ENCODE results near the gene FBXL15.

The FBXL15 gene

GRCh38 chr10:102397222-102398171 lies 23.1 kb upstream of the FBXL15 start:
- in situ Hi-C loops (cut with HindIII; ENCODE audit: low sequenced_read_pairs): no loop called here
- no peak overlapping the region for H3K4me3 ChIP-seq (ENCODE audit: low read depth, low read length)
- no peak for TF ChIP-seq CTCF (IDR thresholded peaks at IDR 0.05; ENCODE audit: low read depth, low read length, missing control alignments)
- DNase-seq (ENCODE audit: low read depth): no peak

- H3K4me3 ChIP-seq (ENCODE audit: low read depth, low read length): no peak overlapping the region
- in situ Hi-C loops (cut with HindIII; ENCODE audit: low sequenced_read_pairs): no loop called here
- DNase-seq (ENCODE audit: low read depth): no peak
- no peak for TF ChIP-seq CTCF (IDR thresholded peaks at IDR 0.05; ENCODE audit: low read depth, low read length, missing control alignments)
These were observed 22.2 kb upstream of the FBXL15 start for GRCh38 chr10:102398172-102399020.

- peak overlapping the region; percentile 51 for H3K4me3 ChIP-seq (ENCODE audit: low read depth, low read length)
- peak; percentile 88 for TF ChIP-seq CTCF (IDR thresholded peaks at IDR 0.05; ENCODE audit: low read depth, low read length, missing control alignments)
- DNase-seq (ENCODE audit: low read depth): no peak
- in situ Hi-C loops (cut with HindIII; ENCODE audit: low sequenced_read_pairs): no loop called here
These were observed 21.2 kb upstream of the FBXL15 start for GRCh38 chr10:102399217-102400021.

- in situ Hi-C loops (cut with HindIII; ENCODE audit: low sequenced_read_pairs): no loop called here
- no peak overlapping the region for H3K4me3 ChIP-seq (ENCODE audit: low read depth, low read length)
- no peak for DNase-seq (ENCODE audit: low read depth)
- TF ChIP-seq CTCF (IDR thresholded peaks at IDR 0.05; ENCODE audit: low read depth, low read length, missing control alignments): no peak
These were observed 20.6 kb upstream of the FBXL15 start for GRCh38 chr10:102400076-102400475.

- TF ChIP-seq CTCF (IDR thresholded peaks at IDR 0.05; ENCODE audit: low read depth, low read length, missing control alignments): no peak
- no peak overlapping the region for H3K4me3 ChIP-seq (ENCODE audit: low read depth, low read length)
- in situ Hi-C loops (cut with HindIII; ENCODE audit: low sequenced_read_pairs): no loop called here
- DNase-seq (ENCODE audit: low read depth): no peak
These were observed 19.9 kb upstream of the FBXL15 start for GRCh38 chr10:102400598-102401341.

All from astrocyte of the cerebellum (primary cell).